Measurements from ENCODE around the gene ENPP7. TPM values are rescaled to one million over a fixed set of nuclear protein-coding genes. Genes with fewer than 3 reads are reported as not detected.

The ENPP7 gene
- total RNA-seq, 1 donor from 2014 or later = not detected

GRCh38 chr17:79748295-79749099 is 17.8 kb downstream of the ENPP7 start:
- DNase-seq (ENCODE audit: low spot score) = no peak
- Mint-ChIP-seq H3K4me1 (ENCODE audit: low read depth) (peaks cover 18% of the 10 kb centered on the region), H3K36me3 (ENCODE audit: low read depth) (no peaks in the 10 kb centered on the region), H3K27ac (ENCODE audit: unreplicated experiment) (no peak overlapping the region), H3K27me3 (ENCODE audit: low read depth) (peaks cover 24% of the 10 kb centered on the region), H3K4me3 (ENCODE audit: unreplicated experiment) (no peak overlapping the region), H3K9me3 (ENCODE audit: low read depth) (no peaks in the 10 kb centered on the region)
- TF ChIP-seq CTCF (IDR thresholded peaks at IDR 0.05) = no peak

GRCh38 chr17:79749156-79749815 is 18.5 kb downstream of the ENPP7 start:
- Mint-ChIP-seq H3K9me3 (ENCODE audit: low read depth) (no peaks in the 10 kb centered on the region), H3K27me3 (ENCODE audit: low read depth) (peaks cover 27% of the 10 kb centered on the region), H3K36me3 (ENCODE audit: low read depth) (peaks cover under 1% of the 10 kb centered on the region), H3K4me1 (ENCODE audit: low read depth) (peaks cover 18% of the 10 kb centered on the region), H3K27ac (ENCODE audit: unreplicated experiment) (no peak overlapping the region), H3K4me3 (ENCODE audit: unreplicated experiment) (no peak overlapping the region)
- TF ChIP-seq CTCF (IDR thresholded peaks at IDR 0.05) = no peak
- DNase-seq (ENCODE audit: low spot score) = no peak

- H3K4me3 Mint-ChIP-seq (ENCODE audit: unreplicated experiment) = no peak overlapping the region
- peaks cover 2% of the 10 kb centered on the region for H3K36me3 Mint-ChIP-seq (ENCODE audit: low read depth)
- H3K27me3 Mint-ChIP-seq (ENCODE audit: low read depth) = peaks cover 31% of the 10 kb centered on the region
- H3K27ac Mint-ChIP-seq (ENCODE audit: unreplicated experiment) = no peak overlapping the region
- DNase-seq (ENCODE audit: low spot score) = no peak
- no peak for TF ChIP-seq CTCF (IDR thresholded peaks at IDR 0.05)
- H3K4me1 Mint-ChIP-seq (ENCODE audit: low read depth) = peaks cover 18% of the 10 kb centered on the region
- H3K9me3 Mint-ChIP-seq (ENCODE audit: low read depth) = no peaks in the 10 kb centered on the region
These were observed 19.2 kb downstream of the ENPP7 start for GRCh38 chr17:79749958-79750357.

DNA sequence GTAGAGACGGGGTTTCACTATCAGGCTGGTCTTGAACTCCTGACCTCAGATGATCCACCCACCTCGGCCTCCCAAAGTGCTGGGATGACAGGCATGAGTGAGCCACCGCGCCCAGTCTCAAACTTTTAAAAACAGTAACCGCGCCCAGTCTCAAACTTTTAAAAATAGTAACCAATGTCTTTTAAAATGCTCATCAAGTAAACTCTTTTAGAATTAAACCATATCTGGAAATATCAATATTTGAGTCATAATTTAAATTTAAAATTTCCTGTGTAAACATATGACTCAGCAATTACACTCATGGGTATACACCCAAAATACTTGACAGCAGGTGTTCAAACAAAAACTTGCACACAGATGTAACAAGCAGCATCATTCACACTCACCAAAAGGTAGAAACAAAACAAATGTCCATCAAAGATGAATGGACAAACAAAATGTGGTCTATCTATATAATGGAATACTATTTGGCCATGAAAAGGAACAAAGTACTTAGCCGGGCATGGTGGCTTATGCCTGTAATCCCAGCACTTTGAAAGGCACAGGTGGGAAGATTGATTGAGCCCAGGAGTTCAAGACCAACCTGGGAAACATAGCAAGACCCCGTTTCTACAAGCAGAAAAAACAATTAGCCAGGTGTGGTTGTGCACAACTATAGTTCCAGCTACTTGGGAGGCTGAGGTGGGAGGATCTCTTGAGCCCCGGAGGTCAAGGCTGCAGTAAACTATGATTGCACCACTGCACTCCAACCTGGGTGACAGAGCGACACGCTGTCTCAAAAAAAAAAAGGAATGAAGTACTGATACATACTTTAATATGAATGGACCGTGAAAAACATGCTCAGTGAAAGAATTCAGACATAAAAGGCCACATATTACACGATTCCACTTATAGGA is 20.2 kb downstream of the ENPP7 start:
- peak; percentile 2 for DNase-seq (ENCODE audit: low spot score)
- H3K27me3 Mint-ChIP-seq (ENCODE audit: low read depth) = peaks cover 26% of the 10 kb centered on the region
- no peak for TF ChIP-seq CTCF (IDR thresholded peaks at IDR 0.05)

GRCh38 chr17:79752175-79752574 is 21.4 kb downstream of the ENPP7 start:
- H3K36me3 Mint-ChIP-seq (ENCODE audit: low read depth) = peaks cover 2% of the 10 kb centered on the region
- no peaks in the 10 kb centered on the region for H3K9me3 Mint-ChIP-seq (ENCODE audit: low read depth)
- TF ChIP-seq CTCF (IDR thresholded peaks at IDR 0.05) = no peak
- peak; percentile 68 for DNase-seq (ENCODE audit: low spot score)
- peaks cover 15% of the 10 kb centered on the region for H3K4me1 Mint-ChIP-seq (ENCODE audit: low read depth)
- no peak overlapping the region for H3K4me3 Mint-ChIP-seq (ENCODE audit: unreplicated experiment)
- peaks cover 22% of the 10 kb centered on the region for H3K27me3 Mint-ChIP-seq (ENCODE audit: low read depth)
- H3K27ac Mint-ChIP-seq (ENCODE audit: unreplicated experiment) = no peak overlapping the region

More for the DNA sequence above, 20.2 kb downstream of the ENPP7 start:
- Mint-ChIP-seq H3K4me1 (ENCODE audit: low read depth) (peaks cover 18% of the 10 kb centered on the region), H3K4me3 (ENCODE audit: unreplicated experiment) (no peak overlapping the region), H3K9me3 (ENCODE audit: low read depth) (no peaks in the 10 kb centered on the region), H3K27ac (ENCODE audit: unreplicated experiment) (no peak overlapping the region), H3K36me3 (ENCODE audit: low read depth) (peaks cover 2% of the 10 kb centered on the region)

Measured in chondrocyte (in vitro differentiated cells).